GM19328 (cell line): ENCODE results near the gene PYCARD.

Source experiments
- ATAC-seq: cut with Tn5 transposase; IDR thresholded peaks from one replicate; pipeline ENCODE4 v1.9.1; 2021; ENCODE audit warnings: mild to moderate bottlenecking, moderate library complexity; ENCODE audit not compliant: unreplicated experiment

The PYCARD gene

GRCh38 chr16:31167315-31167714 lies 35.2 kb downstream of the PYCARD start:
- ATAC-seq: no peak

- no peak for ATAC-seq
Observed at GRCh38 chr16:31157136-31157535, 45.4 kb downstream of the PYCARD start.
